CD4-positive, alpha-beta T cell treated with Interleukin-12 subunit alpha and Interleukin-12 subunit beta, for 1 hour (primary cell): ENCODE results near the gene WAPL.

Source experiments
- DNase-seq: peaks from one replicate; pipeline ENCODE4 v3.0.0-alpha.2; 2020

WAPL gene

GRCh38 chr10:86450806-86451603, 70.6 kb downstream of the WAPL start:
- no peak for DNase-seq

DNA sequence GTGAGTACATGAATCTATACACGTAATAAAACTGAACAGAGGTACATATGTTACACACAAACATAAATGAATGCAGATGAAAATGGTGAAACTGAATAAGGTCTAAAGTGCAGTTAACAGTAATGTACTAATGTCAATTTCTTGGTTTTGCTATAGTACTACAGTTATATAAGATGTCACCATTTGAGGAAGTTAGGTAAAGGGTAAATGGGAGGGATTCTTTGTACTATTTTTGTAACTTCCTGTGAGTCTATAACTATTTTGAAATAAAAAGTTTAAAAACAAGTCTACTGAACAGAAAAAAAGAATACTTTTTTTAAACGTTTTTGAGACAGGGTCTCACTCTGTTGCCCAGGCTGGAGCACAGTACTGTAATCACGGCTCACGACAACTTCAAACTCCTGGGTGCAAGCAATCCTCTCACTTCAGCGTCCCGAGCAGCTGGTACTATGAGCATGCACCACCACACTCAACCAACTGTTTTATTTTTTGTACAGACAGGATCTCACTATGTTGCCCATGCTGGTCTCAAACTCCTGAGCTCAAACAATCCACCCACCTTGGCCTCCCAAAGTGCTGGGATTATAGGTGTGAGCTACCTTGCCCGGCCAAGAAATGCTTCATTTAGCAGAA, 71.5 kb downstream of the WAPL start:
- no peak for DNase-seq

DNA sequence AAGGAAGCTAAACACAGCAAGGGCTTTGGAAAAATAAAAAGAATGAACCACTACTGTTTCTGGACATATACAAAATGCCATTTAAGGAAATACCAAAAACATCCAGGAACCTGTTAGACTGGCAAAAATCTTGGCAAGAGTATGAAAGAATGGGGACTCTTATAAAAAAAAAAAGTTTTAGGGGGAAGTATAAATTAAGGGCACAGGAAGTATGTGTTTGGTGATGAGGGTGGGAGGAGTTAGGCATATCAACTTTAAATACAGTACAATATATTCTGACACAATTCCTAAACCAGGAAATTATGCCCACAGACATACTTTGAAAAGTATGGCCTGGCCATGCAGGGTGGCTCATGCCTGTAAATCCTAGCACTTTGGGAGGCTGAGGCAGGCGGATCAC, 74.2 kb downstream of the WAPL start:
- no peak for DNase-seq

GRCh38 chr10:86446987-86447386, 74.6 kb downstream of the WAPL start:
- DNase-seq, result no peak

- DNase-seq, result no peak
Observed at GRCh38 chr10:86446440-86446839, 75.2 kb downstream of the WAPL start.

- DNase-seq, result no peak
Observed at GRCh38 chr10:86443936-86444335, 77.7 kb downstream of the WAPL start.

DNA sequence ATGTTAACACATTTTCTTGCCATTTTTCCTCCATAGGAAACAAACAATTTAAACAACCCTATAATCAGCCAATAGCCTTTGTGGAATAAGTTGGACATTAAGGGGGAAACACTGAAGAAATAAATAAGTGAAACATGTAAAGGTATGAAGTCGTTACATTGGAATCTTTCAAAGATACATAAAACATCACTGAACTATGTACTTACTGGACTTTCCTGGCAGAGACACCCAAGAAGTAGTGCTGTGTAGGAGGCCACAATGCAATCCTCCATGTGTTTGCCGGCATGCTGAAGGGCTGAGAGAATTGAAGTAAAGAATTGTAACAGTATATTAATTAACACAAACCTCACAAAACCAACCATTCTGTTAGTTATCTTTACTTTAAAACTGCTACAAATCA, 78.5 kb downstream of the WAPL start:
- no peak for DNase-seq

GRCh38 chr10:86440874-86441843, 80.4 kb downstream of the WAPL start:
- DNase-seq, result no peak

DNA sequence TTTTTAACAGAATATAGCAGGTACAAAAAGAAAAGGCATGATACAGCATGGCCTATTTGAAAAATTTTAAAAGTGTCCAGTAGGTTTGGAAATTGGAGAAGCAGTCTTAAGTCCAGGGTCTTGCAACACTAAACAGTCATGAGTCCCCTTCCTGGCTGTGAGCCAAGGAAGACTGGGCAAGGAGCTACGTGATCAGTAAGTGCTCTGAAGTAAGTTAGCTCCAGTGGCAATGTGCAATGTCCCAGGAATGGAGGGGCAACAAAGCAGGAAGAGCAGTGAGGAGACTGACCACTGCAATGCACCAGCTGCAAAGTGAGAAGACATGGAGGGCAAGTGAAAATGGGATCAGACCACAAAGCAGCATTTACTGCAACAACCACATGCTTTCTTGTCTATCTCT, 82.0 kb downstream of the WAPL start:
- no peak for DNase-seq

DNA sequence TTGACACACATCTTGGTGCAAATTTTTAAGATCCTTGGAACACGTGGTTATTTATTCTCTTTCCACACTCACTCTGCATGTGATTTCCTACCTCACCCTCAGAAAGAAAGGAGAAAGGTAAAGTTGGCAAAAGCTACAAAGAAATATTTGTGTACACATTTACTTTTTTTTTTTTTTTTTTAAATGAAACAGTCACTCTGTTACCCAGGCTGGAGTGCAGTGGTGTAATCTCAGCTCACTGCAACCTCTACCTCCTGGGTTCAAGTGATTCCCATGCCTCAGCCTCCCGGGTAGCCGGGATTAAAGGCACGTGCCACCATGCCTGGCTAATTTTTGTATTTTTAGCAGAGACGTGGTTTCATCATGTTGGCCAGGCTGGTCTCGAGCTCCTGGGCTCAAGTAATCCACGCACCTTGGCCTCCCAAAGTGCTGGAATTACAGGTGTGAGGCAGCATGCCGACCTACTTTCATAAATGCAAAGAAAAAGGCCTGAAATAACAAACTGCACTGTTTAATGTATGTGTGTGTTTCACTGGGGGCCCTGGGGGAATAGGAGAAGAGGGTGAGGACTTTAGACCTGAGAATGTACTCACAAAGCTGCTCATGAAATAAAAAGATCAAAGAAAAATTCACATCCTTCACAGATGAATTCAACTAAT, 83.4 kb downstream of the WAPL start:
- no peak for DNase-seq

- DNase-seq, result no peak
Observed at GRCh38 chr10:86437447-86437846, 84.1 kb downstream of the WAPL start.

- DNase-seq, result no peak
Observed at GRCh38 chr10:86436963-86437362, 84.6 kb downstream of the WAPL start.

DNA sequence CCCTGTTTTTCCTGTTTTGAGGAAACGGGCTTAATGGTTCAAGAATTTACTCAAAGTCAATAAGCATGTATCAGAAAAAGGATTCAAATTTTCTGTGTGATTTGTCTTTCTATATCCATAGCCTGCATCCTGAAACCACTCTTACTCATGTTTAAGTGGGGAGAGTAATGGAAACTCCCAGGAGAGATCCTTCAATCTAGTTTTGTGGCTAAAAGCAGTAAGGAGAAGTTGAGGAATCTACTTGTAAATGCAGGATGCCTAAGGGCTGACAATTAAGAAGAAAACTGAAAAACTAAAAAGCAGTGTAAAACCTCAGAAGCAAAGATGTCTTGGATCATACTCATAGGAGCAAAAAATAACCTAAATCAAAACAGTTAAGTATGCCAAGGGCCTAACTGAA, 86.9 kb downstream of the WAPL start:
- DNase-seq, result no peak

GRCh38 chr10:86423739-86424138, 97.9 kb downstream of the WAPL start:
- DNase-seq, result no peak

DNA sequence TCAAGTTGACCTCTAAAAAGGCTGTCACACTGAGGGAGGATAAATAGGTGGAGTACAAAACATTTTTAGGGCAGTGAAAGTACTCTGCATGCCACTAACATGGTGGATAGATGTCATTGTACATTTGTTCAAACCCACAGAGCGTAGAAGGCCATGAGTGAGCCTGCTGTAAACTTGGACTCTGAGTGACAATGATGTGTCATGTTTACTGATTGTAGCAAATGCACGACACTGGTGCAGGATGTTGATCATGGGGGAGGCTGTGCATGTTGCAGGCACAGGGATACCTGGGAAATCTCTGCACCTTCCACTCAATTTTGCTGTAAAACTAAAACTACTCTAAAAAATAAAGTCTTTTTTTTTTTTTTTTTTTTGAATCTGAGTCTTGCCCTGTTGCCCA, 102.5 kb downstream of the WAPL start:
- DNase-seq, result no peak

DNA sequence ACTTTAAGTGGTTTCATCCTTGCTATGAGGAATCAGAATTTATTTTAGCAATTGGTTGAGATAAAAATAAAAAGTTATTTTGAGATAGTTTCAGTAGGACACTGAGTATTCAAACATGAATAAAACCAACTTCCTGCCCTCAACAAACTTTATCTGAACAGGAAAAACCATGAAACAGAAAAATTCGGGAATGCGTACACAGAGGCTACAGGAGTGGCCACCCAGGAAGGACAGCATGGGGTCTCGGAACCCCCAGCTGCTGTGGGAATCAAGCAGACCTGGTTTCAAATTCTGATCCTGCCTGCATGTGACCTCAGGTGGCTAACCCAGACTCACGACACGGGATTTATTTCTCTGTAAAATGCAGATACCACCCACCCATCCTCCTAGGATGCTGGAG, 106.0 kb downstream of the WAPL start:
- DNase-seq, result no peak

DNA sequence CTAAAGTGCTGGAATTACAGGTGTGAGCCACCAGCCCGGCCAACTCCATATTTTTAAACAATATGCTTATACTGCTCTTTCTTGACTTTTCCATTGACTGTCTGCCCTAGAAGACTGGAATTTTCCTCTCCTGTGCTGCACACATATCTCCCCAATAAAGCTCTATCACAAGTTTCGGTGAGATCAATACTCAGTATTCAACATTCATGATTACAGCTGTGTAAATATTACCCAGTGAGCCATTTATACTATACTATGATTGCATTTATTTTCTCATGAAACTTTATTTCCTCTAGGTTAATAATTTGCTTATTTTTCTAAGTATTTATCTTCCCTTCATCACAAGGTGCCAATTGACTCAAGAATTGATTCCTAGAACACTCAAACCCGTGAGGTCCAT, 106.5 kb downstream of the WAPL start:
- no peak for DNase-seq

DNA sequence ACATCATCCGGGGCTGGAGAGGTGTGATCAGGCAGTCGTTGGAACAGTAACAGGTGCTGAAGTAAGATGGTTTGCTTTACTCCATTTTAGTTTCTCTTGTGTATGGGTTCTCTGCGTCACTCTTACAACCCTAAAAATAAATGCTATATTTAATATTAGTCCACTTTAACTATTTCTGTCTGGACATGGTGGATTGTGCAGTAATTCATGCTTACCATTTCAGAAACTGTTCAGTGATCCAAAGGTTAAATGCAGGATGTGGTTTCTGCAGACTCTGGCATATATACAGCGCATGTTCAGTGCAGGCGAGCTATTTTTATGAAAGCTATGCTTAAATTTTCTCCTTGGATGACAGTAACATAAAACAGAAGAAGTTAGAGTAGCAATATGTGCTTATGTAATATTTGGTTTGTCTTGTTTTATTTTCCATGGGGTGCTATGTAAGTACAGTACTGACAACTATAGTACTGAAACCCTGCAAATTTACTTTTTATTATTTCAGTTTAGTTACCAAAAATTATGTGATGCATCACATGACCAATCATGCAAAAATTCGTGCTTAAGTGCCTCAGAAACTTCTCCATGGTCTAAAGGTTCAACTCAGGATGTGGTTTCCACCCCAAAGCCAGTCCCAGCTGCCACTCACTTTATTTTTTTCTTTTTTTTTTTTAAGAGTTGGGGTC, 108.4 kb downstream of the WAPL start:
- peak; percentile 29 for DNase-seq

- no peak for DNase-seq
Observed at GRCh38 chr10:86411852-86412560, 109.6 kb downstream of the WAPL start.

DNA sequence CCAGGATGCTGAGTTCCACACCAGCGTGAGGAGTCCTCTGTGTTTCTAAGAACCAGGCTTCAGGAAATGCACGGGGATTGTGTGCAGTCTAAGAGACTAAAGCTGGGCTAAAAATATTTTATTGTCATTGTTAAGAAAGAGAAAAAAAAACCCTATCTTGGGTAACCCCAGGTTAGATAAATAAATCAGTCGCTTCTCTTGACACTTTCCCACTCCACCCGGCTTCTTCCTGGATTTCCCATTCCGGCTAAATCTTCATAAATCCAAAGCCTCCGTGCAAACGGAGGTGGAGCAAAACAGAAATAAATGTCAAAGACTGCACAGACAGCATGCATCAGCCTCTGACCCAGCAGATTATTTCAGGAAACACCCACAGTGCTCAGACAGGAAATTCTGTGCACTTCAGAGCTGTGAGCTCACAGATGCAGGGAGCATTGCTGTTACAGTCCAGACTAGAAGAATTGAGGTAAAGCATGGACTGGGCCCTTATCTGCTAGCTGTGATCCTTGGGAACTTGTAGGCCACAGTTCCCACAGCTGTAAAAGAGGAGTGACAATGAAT, 110.2 kb downstream of the WAPL start:
- DNase-seq, result peak; percentile 35

- DNase-seq, result no peak
Observed at GRCh38 chr10:86410542-86411124, 111.0 kb downstream of the WAPL start.
